Fibroblast of mammary gland (primary cell): Measurements from ENCODE around the gene HAND1.
A peak's percentile ranks its signal among the peaks of the same experiment; 100 is the strongest.
"Not testable (repeated sequence)": the region's sequence is repeated elsewhere in the genome, so short reads cannot be mapped to it uniquely, and the experiment has no call there.

Experiments
- DNase-seq: peaks from one replicate; pipeline ENCODE4 v3.0.0-alpha.2; 2010; ENCODE audit warnings: low read depth
- H3K4me3 ChIP-seq: 2 replicates; pipeline ENCODE4 v1.5.1; 2011; ENCODE audit warnings: low read depth, mild to moderate bottlenecking, low read length, moderate library complexity; ENCODE audit not compliant: control insufficient read depth
- CTCF ChIP-seq: conservative IDR thresholded peaks from 2 replicates; pipeline ENCODE4 v1.5.1; 2011; ENCODE audit warnings: low read depth, low read length, inconsistent platforms; ENCODE audit not compliant: control insufficient read depth, insufficient read depth

HAND1 gene

GRCh38 chr5:154516475-154516874 lies 38.4 kb upstream of the HAND1 start:
- no peak for TF ChIP-seq CTCF

GRCh38 chr5:154515488-154515887 lies 37.5 kb upstream of the HAND1 start:
- H3K4me3 ChIP-seq, DNase-seq: not testable (repeated sequence)

More at GRCh38 chr5:154516475-154516874, 38.4 kb upstream of the HAND1 start:
- no peak for DNase-seq
- no peak overlapping the region for H3K4me3 ChIP-seq

- DNase-seq: no peak
- no peak for TF ChIP-seq CTCF
These were observed 36.3 kb upstream of the HAND1 start for GRCh38 chr5:154514331-154514730.

GRCh38 chr5:154513669-154514084 lies 35.6 kb upstream of the HAND1 start:
- H3K4me3 ChIP-seq: no peak overlapping the region
- peak; percentile 65 for DNase-seq
- TF ChIP-seq CTCF: no peak

More at GRCh38 chr5:154514331-154514730, 36.3 kb upstream of the HAND1 start:
- H3K4me3 ChIP-seq: no peak overlapping the region

GRCh38 chr5:154511984-154512383 lies 34.0 kb upstream of the HAND1 start:
- DNase-seq: no peak
- no peak overlapping the region for H3K4me3 ChIP-seq
- TF ChIP-seq CTCF: no peak

GRCh38 chr5:154509784-154510555 lies 31.9 kb upstream of the HAND1 start:
- no peak overlapping the region for H3K4me3 ChIP-seq
- DNase-seq: no peak
- no peak for TF ChIP-seq CTCF

GRCh38 chr5:154508114-154508513 lies 30.1 kb upstream of the HAND1 start:
- no peak overlapping the region for H3K4me3 ChIP-seq
- DNase-seq: no peak
- TF ChIP-seq CTCF: no peak
